ENCODE measurements around the gene SDF4.

- TF ChIP-seq EZH2 (IDR thresholded peaks at IDR 0.05; ENCODE audit: low read depth, unreplicated experiment): no peak
- no peak for TF ChIP-seq CTCF (conservative IDR thresholded peaks at IDR 0.05; ENCODE audit: low read depth in 2 of 2)
- TF ChIP-seq JUNB (IDR thresholded peaks at IDR 0.05; ENCODE audit: unreplicated experiment): no peak
- no peak for TF ChIP-seq CREB1 (CRISPR knock-in tag; IDR thresholded peaks at IDR 0.05; ENCODE audit: low read depth)
- no peak for TF ChIP-seq POLR2AphosphoS5 (IDR thresholded peaks at IDR 0.05; ENCODE audit: low read depth)
- TF ChIP-seq ZNF114 (CRISPR knock-in tag; IDR thresholded peaks at IDR 0.05): no peak
- no peak for TF ChIP-seq REST (IDR thresholded peaks at IDR 0.05; ENCODE audit: unreplicated experiment)
- TF ChIP-seq ZNF331 (CRISPR knock-in tag; IDR thresholded peaks at IDR 0.05; ENCODE audit: low read depth): no peak
- no peak for TF ChIP-seq EZH2phosphoT487 (IDR thresholded peaks at IDR 0.05; ENCODE audit: unreplicated experiment)
- no peak for TF ChIP-seq NANOG (IDR thresholded peaks at IDR 0.05; ENCODE audit: borderline replicate concordance)
- no peak for TF ChIP-seq ETS1 (IDR thresholded peaks at IDR 0.05)
- no peak for TF ChIP-seq ZNF462 (CRISPR knock-in tag; IDR thresholded peaks at IDR 0.05)
Measured at GRCh38 chr1:1197551-1198422, 34.0 kb downstream of the SDF4 start.
